NCI-H2081 (cell line): ENCODE results near the gene RUFY4.

Experiments used
- DNase-seq, 2 experiments: peaks; one replicate each; lab custom pipeline; 2025; lab: John Stamatoyannopoulos, UW

The RUFY4 gene, protein sequence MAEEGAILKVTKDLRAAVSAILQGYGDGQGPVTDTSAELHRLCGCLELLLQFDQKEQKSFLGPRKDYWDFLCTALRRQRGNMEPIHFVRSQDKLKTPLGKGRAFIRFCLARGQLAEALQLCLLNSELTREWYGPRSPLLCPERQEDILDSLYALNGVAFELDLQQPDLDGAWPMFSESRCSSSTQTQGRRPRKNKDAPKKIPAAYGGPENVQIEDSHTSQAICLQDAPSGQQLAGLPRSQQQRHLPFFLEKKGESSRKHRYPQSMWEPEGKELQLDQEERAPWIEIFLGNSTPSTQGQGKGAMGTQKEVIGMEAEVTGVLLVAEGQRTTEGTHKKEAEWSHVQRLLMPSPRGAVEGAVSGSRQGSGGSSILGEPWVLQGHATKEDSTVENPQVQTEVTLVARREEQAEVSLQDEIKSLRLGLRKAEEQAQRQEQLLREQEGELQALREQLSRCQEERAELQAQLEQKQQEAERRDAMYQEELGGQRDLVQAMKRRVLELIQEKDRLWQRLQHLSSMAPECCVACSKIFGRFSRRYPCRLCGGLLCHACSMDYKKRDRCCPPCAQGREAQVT

GRCh38 chr2:218068721-218069334 is at the start of gene RUFY4:
RUFY4 (plus strand) TSS chr2:218069253; CDS start chr2:218070606, 1,353 bp downstream.
- peak; percentile 66 to 71 for DNase-seq

- no peak for DNase-seq
Measured at GRCh38 chr2:218019411-218020060, 49.5 kb upstream of the RUFY4 start.

- no peak for DNase-seq
Measured at GRCh38 chr2:218020281-218020680, 48.8 kb upstream of the RUFY4 start.

DNA sequence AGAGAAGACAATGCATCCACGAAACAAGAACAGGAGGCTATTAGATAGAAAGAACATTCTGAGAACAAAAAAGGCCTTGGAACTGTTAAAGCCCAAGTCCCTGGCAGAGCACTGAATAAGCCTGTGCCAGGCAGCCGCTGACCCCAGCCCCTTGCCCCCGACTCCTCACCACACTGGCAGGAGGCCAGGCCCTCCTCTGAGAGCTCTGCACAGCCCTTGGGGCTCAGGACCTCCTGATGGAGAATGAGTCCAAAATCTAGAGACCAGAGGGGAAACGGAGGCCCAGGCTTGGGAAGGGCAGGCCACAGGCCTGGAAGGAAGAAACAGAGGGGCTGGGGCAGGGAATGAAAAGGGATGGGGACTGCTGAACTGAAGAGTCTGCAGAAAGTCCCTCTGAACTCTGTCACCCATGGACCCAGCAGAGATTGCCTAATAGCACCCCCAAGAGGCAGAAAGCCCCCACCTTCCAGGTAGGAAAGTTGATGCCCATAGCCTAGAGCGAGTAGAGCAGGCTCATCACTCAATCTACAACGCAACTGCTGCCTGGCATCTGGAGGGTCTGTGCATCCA is 48.0 kb upstream of the RUFY4 start:
- no peak for DNase-seq

GRCh38 chr2:218021536-218022071 is 47.4 kb upstream of the RUFY4 start:
- no peak for DNase-seq

DNA sequence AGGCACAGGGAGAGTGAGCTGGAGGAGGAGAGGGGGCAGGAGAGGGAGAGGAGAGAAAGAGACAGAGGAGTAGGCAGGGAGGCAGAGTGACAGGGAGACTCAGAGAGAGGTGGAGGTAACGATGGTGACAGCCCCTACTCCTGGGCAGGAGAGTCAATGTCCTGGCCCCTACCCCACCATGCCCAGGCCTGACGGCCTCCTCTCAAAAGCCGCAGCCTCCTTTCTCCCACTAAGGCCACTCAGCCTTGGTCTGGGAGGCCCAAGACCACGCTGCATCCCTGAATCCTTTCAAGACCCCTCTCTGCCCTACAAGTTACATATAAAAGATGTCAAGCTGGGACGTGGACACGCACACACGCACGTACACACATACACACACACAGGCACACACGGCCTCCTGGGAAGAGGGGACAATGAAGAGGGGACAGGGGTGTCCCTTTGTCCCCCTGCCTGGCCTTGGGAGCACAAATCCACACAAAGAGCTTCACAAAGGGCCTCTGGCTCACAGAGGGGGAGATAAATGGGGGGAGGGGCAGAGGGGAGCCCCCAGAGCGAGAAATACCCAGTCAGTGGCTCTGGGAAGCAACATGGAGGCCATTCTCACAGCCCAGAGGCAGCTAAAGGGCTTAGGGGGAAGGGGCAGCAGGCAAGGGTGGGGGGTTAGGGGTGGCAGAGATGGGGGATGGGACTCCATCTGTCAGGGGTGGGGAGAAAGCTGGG is 46.8 kb upstream of the RUFY4 start:
- DNase-seq: no peak

DNA sequence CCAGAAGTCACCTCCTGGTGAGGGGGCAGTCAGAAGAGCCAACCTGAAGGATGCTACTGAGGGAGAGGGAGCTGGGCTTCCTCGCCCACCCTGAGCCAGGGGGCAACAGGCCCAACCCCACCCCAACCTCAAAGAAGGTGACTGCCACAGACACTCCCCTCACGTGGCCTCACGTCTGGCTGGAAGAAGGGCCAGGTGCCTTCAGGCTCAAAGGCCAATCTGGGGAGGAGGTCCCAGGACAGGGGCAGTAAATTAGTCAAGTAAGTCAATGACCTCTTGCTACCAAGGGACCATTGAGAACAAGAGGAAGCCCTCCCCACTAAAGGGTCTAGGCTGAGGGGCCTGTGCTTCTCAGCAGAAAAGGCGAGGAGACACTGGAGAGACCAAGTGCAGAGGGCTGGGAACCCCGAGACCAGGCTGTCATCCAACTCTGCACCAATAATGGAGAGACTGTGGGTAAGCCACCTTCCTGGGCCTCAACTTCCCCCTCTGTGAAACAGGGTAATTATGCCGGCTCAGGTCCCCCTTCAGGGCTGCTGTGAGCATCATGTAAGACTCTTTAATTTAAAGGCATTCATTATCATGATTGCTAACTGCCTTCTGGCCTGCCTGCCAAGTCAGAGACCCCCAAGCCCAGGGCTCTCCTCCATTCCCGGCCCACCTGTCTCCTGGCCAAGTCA is 46.1 kb upstream of the RUFY4 start:
- DNase-seq: no peak

DNA sequence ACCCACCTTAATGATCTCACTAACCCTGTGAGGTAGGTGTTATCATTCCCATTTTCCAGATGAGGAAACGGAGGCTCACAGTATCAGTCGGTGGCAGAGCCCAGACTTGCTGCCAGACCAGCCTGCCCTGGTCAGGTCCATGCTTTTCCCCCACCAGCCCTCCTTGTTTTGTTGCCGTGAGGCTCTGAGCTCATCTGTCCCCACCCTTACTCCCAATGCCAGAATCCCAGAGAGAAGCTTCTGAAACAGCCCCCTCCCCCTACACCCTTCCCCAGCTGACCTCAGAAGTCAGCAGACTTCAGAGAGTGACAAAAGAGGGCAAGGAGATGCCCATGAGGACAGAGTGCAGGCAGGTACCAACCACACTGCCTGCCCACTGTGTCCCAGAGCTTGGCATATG is 45.4 kb upstream of the RUFY4 start:
- no peak for DNase-seq

DNA sequence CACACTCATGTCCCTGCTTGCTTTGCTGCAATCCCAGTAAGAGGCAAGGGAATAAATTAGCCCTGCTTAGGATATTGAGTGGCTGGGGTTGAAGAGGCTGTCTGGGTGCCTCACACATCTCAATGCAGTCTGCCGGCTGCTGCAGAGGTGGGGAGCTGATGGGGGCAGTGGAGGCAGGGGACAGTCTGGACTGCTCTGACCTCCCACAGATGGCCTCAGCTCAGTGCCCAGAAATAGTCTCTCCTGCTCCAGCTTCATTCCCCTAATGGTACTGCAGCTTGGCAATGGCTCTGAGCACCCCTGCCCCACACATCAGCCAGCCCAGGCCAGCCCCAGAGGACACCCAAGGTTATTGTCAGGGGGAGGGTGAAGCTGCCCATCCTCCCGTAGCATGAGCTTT is 44.7 kb upstream of the RUFY4 start:
- no peak for DNase-seq

GRCh38 chr2:218024871-218025270 is 44.2 kb upstream of the RUFY4 start:
- DNase-seq: no peak

DNA sequence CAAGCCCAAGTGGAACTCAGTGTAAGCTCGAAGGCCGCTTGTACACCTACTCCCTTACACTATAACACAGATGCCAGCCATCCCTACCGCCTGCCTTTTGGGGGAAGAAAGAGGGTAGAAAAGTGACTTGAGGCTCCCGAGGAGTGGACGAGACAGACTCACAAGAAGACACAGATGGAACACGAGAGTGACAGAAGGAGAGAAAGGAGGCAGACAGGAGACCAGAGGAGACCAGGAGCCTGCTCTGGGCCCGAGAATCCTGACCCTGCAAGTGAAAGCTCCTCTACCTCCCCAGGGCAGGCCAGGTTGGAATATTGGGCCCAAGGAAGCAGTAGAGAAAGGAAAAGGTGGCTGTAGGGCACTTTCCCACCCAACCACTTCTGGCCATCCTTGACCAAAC is 42.8 kb upstream of the RUFY4 start:
- no peak for DNase-seq

GRCh38 chr2:218026676-218027425 is 42.2 kb upstream of the RUFY4 start:
- no peak for DNase-seq

DNA sequence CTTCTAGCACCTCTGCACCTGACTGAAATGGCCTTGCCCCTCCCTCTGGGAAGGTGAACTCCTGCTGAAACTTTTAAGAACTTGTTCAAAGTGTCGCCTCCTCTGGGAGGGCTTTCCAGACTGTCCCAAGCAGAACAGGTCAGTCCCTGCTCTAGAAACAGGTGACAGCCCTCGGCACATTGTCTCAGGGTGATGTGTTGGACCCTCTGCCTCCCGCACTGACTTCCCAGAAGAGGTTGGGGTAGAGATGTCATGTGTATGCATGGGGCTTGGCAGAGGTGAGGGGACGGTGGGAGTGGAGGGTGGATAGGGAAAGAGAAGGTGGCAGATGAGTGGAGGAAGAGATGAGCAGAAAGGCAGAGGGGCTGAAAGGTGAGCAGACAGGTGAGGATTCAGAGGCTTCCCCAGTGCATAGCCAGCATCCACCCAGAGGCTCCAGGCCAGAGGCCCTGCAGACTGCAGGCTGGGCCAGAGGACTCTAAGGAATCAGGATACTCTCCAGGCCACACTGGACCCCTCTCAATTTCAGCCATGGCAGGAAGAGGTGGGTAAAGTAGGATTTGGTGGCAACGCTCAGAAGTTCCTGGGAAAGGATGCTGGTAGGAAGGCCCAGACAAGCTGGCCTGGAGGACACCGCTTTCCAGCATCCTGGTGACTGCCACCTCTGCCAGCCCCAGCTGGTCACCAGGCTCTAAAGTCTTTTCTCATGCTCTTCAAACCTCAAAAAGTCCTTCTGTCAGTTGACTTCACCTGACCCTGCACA is 41.4 kb upstream of the RUFY4 start:
- no peak for DNase-seq

GRCh38 chr2:218028189-218028495 is 40.9 kb upstream of the RUFY4 start:
- no peak for DNase-seq

DNA sequence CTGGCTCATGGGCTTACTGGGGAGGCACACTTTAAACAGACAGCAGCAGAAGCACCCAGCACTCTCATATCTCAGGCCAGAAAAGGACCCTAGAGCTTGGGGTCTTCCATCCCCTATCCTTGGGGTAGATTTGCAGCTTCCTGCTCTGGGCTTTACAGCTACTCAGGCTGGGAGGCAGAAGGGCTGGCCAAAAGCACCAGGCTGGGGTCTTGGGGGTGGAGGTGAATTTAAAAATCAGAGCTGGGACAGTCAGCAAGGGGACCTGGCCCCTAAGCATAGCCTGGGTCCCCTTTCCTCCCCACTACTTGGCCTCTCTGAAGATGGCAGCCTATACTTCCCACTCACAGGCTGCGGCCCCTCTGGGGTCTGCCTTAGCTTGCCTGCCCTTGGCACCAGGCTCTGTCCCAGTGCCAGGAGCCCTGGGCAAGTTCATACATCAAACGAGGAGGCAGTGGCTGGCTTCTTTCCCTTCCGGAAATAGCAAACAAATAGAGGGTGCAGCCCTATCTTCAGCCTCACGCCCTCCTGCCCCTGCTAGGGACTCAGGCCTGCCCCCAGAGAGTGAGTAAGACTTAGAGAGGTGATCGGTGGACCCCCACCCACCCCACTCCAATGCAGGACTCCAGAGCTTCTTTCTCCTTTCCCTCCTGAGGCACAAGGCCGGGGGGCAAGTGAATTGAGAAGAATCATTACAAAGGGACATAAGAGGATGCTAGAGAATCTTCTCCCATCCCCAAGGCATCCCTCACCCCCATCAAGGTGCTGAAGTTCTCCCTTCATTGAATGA is 40.3 kb upstream of the RUFY4 start:
- DNase-seq: no peak

GRCh38 chr2:218029366-218030360 is 39.4 kb upstream of the RUFY4 start:
- DNase-seq: no peak

- no peak for DNase-seq
Measured at GRCh38 chr2:218030409-218031195, 38.5 kb upstream of the RUFY4 start.
